Gastroesophageal sphincter (tissue), 3 donors: Measurements from ENCODE around the gene SLC24A5.

Experiments
- EP300 ChIP-seq: sonication (generic); formaldehyde crosslinking; IDR thresholded peaks from one replicate; pipeline ENCODE4 v1.6.1; 2017; ENCODE audit warnings: antibody characterized with exemption, mild to moderate bottlenecking
- POLR2A ChIP-seq, 2 donors: fragments of 450-650 bp; IDR thresholded peaks; one replicate each; pipeline ENCODE4 v1.6.1; 2017; ENCODE audit warnings: antibody characterized with exemption in 2 of 2, mild to moderate bottlenecking in 2 of 2, moderate library complexity in 1 of 2
- TF ChIP-seq, protein P1 (sequence below), 4 experiments: fragments of 200-600 bp in 2 of 4; fragments of 450-650 bp in 2 of 4; sonication (generic) in 1 of 4; IDR thresholded peaks; one replicate each; pipeline ENCODE4 v1.5.1; 2017 to 2019; ENCODE audit warnings: antibody characterized with exemption in 4 of 4, mild to moderate bottlenecking in 2 of 4, moderate library complexity in 2 of 4

DNA sequence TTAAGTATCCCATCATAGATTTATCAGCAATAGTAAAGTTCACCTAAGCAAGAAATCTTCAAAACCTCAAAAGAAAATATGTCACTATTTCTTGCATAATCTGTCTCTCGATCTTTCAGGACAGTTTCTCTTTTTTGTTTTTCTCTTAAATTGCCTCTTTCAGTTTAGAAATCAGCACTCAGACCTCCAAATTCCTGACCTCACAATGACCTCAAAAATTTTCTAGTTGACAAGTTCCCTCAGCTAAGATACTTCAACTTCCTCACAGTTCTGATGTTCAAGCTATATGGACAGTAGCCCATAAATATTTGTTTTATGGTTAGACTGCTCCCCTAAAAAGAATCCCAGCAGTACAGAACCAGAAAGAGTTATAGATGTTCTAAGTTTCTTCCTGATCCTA, 24.1 kb downstream of the SLC24A5 start:
- TF ChIP-seq, protein P1, sequence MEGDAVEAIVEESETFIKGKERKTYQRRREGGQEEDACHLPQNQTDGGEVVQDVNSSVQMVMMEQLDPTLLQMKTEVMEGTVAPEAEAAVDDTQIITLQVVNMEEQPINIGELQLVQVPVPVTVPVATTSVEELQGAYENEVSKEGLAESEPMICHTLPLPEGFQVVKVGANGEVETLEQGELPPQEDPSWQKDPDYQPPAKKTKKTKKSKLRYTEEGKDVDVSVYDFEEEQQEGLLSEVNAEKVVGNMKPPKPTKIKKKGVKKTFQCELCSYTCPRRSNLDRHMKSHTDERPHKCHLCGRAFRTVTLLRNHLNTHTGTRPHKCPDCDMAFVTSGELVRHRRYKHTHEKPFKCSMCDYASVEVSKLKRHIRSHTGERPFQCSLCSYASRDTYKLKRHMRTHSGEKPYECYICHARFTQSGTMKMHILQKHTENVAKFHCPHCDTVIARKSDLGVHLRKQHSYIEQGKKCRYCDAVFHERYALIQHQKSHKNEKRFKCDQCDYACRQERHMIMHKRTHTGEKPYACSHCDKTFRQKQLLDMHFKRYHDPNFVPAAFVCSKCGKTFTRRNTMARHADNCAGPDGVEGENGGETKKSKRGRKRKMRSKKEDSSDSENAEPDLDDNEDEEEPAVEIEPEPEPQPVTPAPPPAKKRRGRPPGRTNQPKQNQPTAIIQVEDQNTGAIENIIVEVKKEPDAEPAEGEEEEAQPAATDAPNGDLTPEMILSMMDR (IDR thresholded peaks at IDR 0.05) = no peak
- TF ChIP-seq POLR2A (IDR thresholded peaks at IDR 0.05) (no peak), EP300 (no peak)
